CD4-positive, alpha-beta T cell (primary cell): ENCODE measurements around the gene FAM149A. TPM values are rescaled to one million over a fixed set of nuclear protein-coding genes. Genes with fewer than 3 reads are reported as not detected.
A peak's percentile ranks its signal among the peaks of the same experiment; 100 is the strongest.

ENCODE experiments used
- ATAC-seq: fragments of 200-7000 bp; cut with Tn5 transposase; one replicate; pipeline ENCODE4 v1.10.0; 2022; ENCODE audit warnings: mild to moderate bottlenecking; ENCODE audit not compliant: poor library complexity
- CTCF ChIA-PET: fragments of 350-600 bp; sonication (Branson Sonifier 250); formaldehyde crosslinking; loops from one replicate; lab custom pipeline; 2021; ENCODE audit warnings: antibody characterized with exemption, inconsistent platforms; lab: Charles Lee
- POLR2A ChIA-PET: fragments of 350-600 bp; sonication (Branson Sonifier 250); formaldehyde crosslinking; loops from one replicate; lab custom pipeline; 2021; ENCODE audit warnings: antibody characterized with exemption, inconsistent platforms; lab: Charles Lee
- DNase-seq, 14 experiments: peaks; one replicate each; pipeline ENCODE4 v3.0.0-alpha.2; 2013 to 2020; ENCODE audit warnings: mixed read lengths in 2 of 14
- H3K27ac ChIP-seq, 2 donors: one replicate each; pipeline versions ENCODE4 v1.5.1 to v1.7.0; 2013; ENCODE audit warnings: low read length in 2 of 2, low read depth in 1 of 2, mild to moderate bottlenecking in 1 of 2
- H3K27me3 ChIP-seq, 2 experiments: 1 replicate in 1 of 2; 2 replicates in 1 of 2; pipeline versions ENCODE4 v1.6.1 to v1.7.0; 2013; ENCODE audit warnings: low read length in 2 of 2, control low read depth in 1 of 2, mild to moderate bottlenecking in 1 of 2, moderate library complexity in 1 of 2; ENCODE audit not compliant: insufficient read depth in 2 of 2, control insufficient read depth in 1 of 2
- H3K36me3 ChIP-seq: one replicate; pipeline ENCODE4 v1.6.1; 2013; ENCODE audit warnings: low read length, control low read depth; ENCODE audit not compliant: insufficient read depth
- H3K4me1 ChIP-seq: one replicate; pipeline ENCODE4 v1.6.1; 2013; ENCODE audit warnings: low read length, control low read depth; ENCODE audit not compliant: insufficient read depth
- H3K4me3 ChIP-seq: one replicate; pipeline ENCODE4 v1.5.1; 2013; ENCODE audit warnings: mild to moderate bottlenecking, low read length, moderate library complexity
- H3K9me3 ChIP-seq, 2 experiments: 1 replicate in 1 of 2; 2 replicates in 1 of 2; pipeline versions ENCODE4 v1.6.1 to v1.7.0; 2013; ENCODE audit warnings: low read length in 2 of 2, mild to moderate bottlenecking in 2 of 2, control low read depth in 1 of 2, moderate library complexity in 1 of 2; ENCODE audit not compliant: control insufficient read depth in 1 of 2, insufficient read depth in 1 of 2
- H3K27ac Mint-ChIP-seq: one replicate; pipeline ENCODE4 v1.8.0; 2020; ENCODE audit warnings: mixed read lengths
- H3K27me3 Mint-ChIP-seq: one replicate; pipeline ENCODE4 v1.8.0; 2021; ENCODE audit warnings: mixed read lengths
- H3K36me3 Mint-ChIP-seq: one replicate; pipeline ENCODE4 v1.8.0; 2021; ENCODE audit warnings: low read depth, mixed read lengths
- H3K4me1 Mint-ChIP-seq: one replicate; pipeline ENCODE4 v1.8.0; 2021; ENCODE audit warnings: low read depth, mixed read lengths
- H3K4me3 Mint-ChIP-seq: one replicate; pipeline ENCODE4 v1.8.0; 2020; ENCODE audit warnings: mild to moderate bottlenecking, mixed read lengths
- H3K9me3 Mint-ChIP-seq: one replicate; pipeline ENCODE4 v1.8.0; 2020; ENCODE audit warnings: mixed read lengths
- intact Hi-C, 2 experiments: fragments of 100-400 bp; cut with DNase I in 1 of 2; cut with micrococcal nuclease in 1 of 2; formaldehyde crosslinking; loops; one replicate each; pipeline versions ENCODE4 v1.15.1 to v1.9.0; 2023 to 2025; cut with DNase I, micrococcal nuclease
- polyA plus RNA-seq, 2 donors: library from polyadenylated mRNA; unstranded; fragments of 120-200 nt; gene quantifications; one replicate each; pipeline ENCODE4 v1.2.1, GENCODE V29; 2013
- total RNA-seq, 174 experiments: library from RNA in 2 of 174; stranded (reverse) in 2 of 174; gene quantifications; one replicate each; pipeline ENCODE4 v1.2.3 and lab custom pipeline; 2021 to 2026
- TF ChIP-seq, protein P1 (sequence below): fragments of 200-600 bp; IDR thresholded peaks from one replicate; pipeline ENCODE4 v1.8.0; 2022; ENCODE audit warnings: antibody characterized with exemption, mild to moderate bottlenecking

Gene FAM149A
- total RNA-seq (1 to 10 TPM in 1 of 2 experiments, under 1 TPM in 1; 0.61 to 1.1 TPM), total RNA-seq (lab: John Stamatoyannopoulos, UW) (0 to 4.6 (median 0.42) reads per million in 172 experiments)
- polyA plus RNA-seq (2013, experiment 1 of 2), result 0.14 TPM
- polyA plus RNA-seq (2013, experiment 2 of 2), result 0.29 TPM

DNA sequence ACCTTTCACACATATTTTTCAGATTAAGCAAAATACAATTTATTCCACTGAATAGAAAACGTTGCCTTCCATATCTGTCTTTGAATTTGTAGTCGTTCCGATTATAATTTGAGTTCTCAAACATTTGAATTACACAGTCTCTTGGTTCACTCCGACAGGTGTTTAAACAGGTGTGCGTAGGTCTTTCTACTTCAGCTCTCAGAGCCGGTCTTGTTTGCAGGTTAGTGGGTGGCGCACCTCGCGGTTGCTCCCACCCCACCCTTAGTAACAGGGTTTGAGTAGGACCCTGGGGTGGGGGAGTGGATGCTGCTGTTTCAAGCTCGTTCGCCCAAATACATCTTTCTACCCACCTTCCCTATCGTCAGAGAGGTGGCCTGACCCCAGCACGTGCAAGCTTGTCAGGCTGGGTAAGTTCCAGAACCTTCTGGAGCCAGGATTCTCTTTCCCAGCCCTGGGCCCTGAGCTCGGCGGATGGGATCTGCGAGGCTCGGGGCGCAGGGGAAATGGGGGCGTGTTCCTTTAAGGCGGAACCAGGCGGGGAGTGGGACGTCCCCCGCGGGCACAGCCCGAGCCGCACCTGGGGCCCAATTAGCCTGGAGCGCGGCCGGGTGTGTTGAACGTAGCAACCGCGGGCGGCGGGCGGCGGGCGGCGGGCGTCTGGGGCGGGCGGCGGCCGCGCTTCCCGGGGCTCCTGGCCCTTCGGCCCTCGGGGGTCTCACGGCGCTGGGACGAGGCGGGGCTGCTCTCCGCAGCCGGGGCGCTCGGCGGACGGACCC is at the start of gene FAM149A:
Gene FAM149A, plus strand, starts transcription at position 591 of the 776 bp plus-strand sequence.
- H3K27ac Mint-ChIP-seq, result no peak within 1 kb of the TSS

DNA sequence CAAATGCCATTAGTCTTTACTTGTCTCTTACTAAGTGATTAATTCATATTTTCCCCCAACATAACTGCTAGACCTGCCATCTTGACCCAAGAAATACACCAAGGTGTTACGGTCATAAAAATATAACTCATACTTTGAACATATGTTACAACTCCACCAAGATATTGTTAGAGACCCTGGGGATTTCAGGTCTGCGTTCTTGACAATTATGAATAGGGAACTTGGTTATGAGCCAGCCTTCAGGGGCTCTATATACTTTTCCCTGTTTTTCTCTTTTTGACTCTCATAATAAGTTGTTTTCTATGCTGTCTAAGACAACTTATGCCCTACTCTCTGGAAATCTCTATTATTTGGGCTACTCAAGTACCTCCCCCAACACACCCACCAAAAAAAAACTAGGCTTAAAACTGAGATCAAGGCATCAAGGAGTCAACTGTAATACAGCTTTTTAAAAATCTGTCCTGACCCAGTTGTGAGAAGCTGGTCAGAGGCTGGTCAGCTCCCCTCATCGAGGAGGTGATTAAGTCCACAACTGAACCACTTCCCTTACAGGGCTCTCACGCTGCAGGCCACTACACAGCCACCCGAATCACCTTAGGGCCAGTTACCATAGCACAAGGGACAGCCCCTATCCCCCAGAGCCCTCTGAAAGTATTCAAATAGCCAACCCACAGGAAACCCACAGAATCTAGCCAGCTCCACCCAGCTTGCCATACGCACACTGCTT is 46.1 kb upstream of the FAM149A start:
- H3K9me3 ChIP-seq, result peaks cover 0 to 3% of the 10 kb centered on the region in 2 experiments
- H3K36me3 Mint-ChIP-seq, result no peaks in the 10 kb centered on the region
- ATAC-seq, result no peak
- peaks cover 5% of the 10 kb centered on the region for H3K4me1 ChIP-seq
- no peaks in the 10 kb centered on the region for H3K4me1 Mint-ChIP-seq
- H3K27ac Mint-ChIP-seq, result no peak overlapping the region
- TF ChIP-seq, protein P1, sequence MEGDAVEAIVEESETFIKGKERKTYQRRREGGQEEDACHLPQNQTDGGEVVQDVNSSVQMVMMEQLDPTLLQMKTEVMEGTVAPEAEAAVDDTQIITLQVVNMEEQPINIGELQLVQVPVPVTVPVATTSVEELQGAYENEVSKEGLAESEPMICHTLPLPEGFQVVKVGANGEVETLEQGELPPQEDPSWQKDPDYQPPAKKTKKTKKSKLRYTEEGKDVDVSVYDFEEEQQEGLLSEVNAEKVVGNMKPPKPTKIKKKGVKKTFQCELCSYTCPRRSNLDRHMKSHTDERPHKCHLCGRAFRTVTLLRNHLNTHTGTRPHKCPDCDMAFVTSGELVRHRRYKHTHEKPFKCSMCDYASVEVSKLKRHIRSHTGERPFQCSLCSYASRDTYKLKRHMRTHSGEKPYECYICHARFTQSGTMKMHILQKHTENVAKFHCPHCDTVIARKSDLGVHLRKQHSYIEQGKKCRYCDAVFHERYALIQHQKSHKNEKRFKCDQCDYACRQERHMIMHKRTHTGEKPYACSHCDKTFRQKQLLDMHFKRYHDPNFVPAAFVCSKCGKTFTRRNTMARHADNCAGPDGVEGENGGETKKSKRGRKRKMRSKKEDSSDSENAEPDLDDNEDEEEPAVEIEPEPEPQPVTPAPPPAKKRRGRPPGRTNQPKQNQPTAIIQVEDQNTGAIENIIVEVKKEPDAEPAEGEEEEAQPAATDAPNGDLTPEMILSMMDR, result no peak
- H3K4me3 Mint-ChIP-seq, result no peak overlapping the region
- H3K27ac ChIP-seq, result no peak overlapping the region
- H3K4me3 ChIP-seq, result no peak overlapping the region
- ChIA-PET POLR2A (no interaction called here), CTCF (no interaction called here)
- intact Hi-C loops, result no loop called here
- H3K27me3 ChIP-seq, result peaks cover 0 to 4% of the 10 kb centered on the region in 2 experiments
- H3K9me3 Mint-ChIP-seq, result peaks cover 2% of the 10 kb centered on the region
- DNase-seq, result peak in 2 of 14 experiments; percentile 12 to 27
- peaks cover 11% of the 10 kb centered on the region for H3K27me3 Mint-ChIP-seq
- H3K36me3 ChIP-seq, result no peaks in the 10 kb centered on the region

More for the DNA sequence above, at the start of gene FAM149A:
- peaks cover 17 to 40% of the 10 kb centered on the region in 2 experiments for H3K27me3 ChIP-seq
- intact Hi-C loops, result no loop called here
- H3K4me3 Mint-ChIP-seq, result peak within 1 kb of the TSS; percentile 89
- H3K27me3 Mint-ChIP-seq, result peaks cover 72% of the 10 kb centered on the region
- H3K27ac ChIP-seq, result no peak within 1 kb of the TSS
- peak; percentile 87 for ATAC-seq
- ChIA-PET POLR2A (interaction anchor here (2.2 kb wide), 1 partner anchor 88 kb away, joined by 18 read pairs; the partner anchor contains the start of gene CYP4V2), CTCF (no interaction called here)
- H3K36me3 Mint-ChIP-seq, result no peaks in the 10 kb centered on the region
- peak within 1 kb of the TSS; percentile 36 for H3K4me3 ChIP-seq
- peak in 13 of 14 experiments; percentile 11 to 69 (median 31) for DNase-seq
- peaks cover 13% of the 10 kb centered on the region for H3K4me1 Mint-ChIP-seq
- H3K9me3 Mint-ChIP-seq, result no peaks in the 10 kb centered on the region
- H3K4me1 ChIP-seq, result peaks cover 13% of the 10 kb centered on the region
- TF ChIP-seq, protein P1, result no peak
- H3K36me3 ChIP-seq, result no peaks in the 10 kb centered on the region
- H3K9me3 ChIP-seq, result no peaks in the 10 kb centered on the region

DNA sequence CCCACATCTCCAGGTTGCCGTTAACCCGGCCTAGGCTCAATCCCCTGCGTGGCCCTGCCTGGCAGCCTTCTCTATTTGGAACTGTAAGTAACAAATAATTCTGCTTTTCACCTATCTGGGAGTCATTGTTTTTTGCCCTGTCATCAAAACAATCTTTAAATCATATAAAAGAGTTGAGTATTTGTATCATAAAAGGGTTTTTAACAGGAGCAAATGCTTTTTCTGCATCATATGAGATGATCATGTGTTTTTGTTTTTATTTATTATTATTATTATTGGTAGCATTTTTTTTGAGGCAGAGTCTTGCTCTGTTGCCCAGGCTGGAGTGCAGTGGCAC is 45.6 kb upstream of the FAM149A start:
- H3K4me1 Mint-ChIP-seq, result no peaks in the 10 kb centered on the region
- no peak overlapping the region for H3K27ac Mint-ChIP-seq
- Histone ChIP-seq H3K9me3 (peaks cover 0 to 3% of the 10 kb centered on the region in 2 experiments), H3K4me3 (no peak overlapping the region), H3K27ac (no peak overlapping the region), H3K4me1 (peaks cover 5% of the 10 kb centered on the region), H3K36me3 (no peaks in the 10 kb centered on the region), H3K27me3 (peaks cover 0 to 9% of the 10 kb centered on the region in 2 experiments)
- peaks cover 15% of the 10 kb centered on the region for H3K27me3 Mint-ChIP-seq
- ChIA-PET POLR2A (no interaction called here), CTCF (no interaction called here)
- no peak overlapping the region for H3K4me3 Mint-ChIP-seq
- H3K36me3 Mint-ChIP-seq, result no peaks in the 10 kb centered on the region
- H3K9me3 Mint-ChIP-seq, result peaks cover 2% of the 10 kb centered on the region
- no peak for DNase-seq
- intact Hi-C loops, result no loop called here
- TF ChIP-seq, protein P1, result no peak
- ATAC-seq, result no peak
